Osteoblast (primary cell): Measurements from ENCODE around the gene UFD1. TPM values are rescaled to one million over a fixed set of nuclear protein-coding genes. Genes with fewer than 3 reads are reported as not detected.

Experiments used
- DNase-seq: peaks from one replicate; pipeline ENCODE4 v3.0.0; 2011; ENCODE audit warnings: low spot score, mixed read lengths; ENCODE audit not compliant: insufficient read length; ENCODE audit errors: missing footprints
- H2AFZ ChIP-seq: 2 replicates; pipeline ENCODE4 v1.6.0; 2011; ENCODE audit warnings: mild to moderate bottlenecking, low read length
- H3K27ac ChIP-seq: 2 replicates; pipeline ENCODE4 v1.5.1; 2011; ENCODE audit warnings: mild to moderate bottlenecking, low read depth, low read length, moderate library complexity
- H3K27me3 ChIP-seq: 2 replicates; pipeline ENCODE4 v1.6.0; 2012; ENCODE audit warnings: mild to moderate bottlenecking, control low read depth, inconsistent platforms, low read length, moderate library complexity; ENCODE audit not compliant: insufficient read depth
- H3K36me3 ChIP-seq: 2 replicates; pipeline ENCODE4 v1.5.1; 2011; ENCODE audit warnings: mild to moderate bottlenecking, low read length, control low read depth, moderate library complexity; ENCODE audit not compliant: insufficient read depth
- H3K4me1 ChIP-seq: 2 replicates; pipeline ENCODE4 v1.5.1; 2011; ENCODE audit warnings: mild to moderate bottlenecking, low read length, control low read depth, moderate library complexity; ENCODE audit not compliant: insufficient read depth
- H3K4me2 ChIP-seq: 2 replicates; pipeline ENCODE4 v1.6.0; 2011; ENCODE audit warnings: mild to moderate bottlenecking, low read length; ENCODE audit not compliant: insufficient read depth
- H3K4me3 ChIP-seq: fragments of 200-600 bp; sonication (generic); 3 replicates; pipeline ENCODE4 v1.5.1; 2012; ENCODE audit warnings: mild to moderate bottlenecking, low read length, inconsistent platforms; ENCODE audit not compliant: insufficient read depth
- H3K79me2 ChIP-seq: 2 replicates; pipeline ENCODE4 v1.6.0; 2012; ENCODE audit warnings: mild to moderate bottlenecking, low read length, control low read depth, inconsistent platforms; ENCODE audit not compliant: insufficient read depth
- H3K9me3 ChIP-seq: 2 replicates; pipeline ENCODE4 v1.5.1; 2011; ENCODE audit warnings: low read depth, low read length, control low read depth
- H4K20me1 ChIP-seq: 2 replicates; pipeline ENCODE4 v1.6.0; 2012; ENCODE audit warnings: mild to moderate bottlenecking, low read length, control low read depth; ENCODE audit not compliant: insufficient read depth
- CTCF ChIP-seq: IDR thresholded peaks from 2 replicates; pipeline ENCODE4 v1.5.1; 2011; ENCODE audit warnings: mild to moderate bottlenecking, low read depth, low read length, moderate library complexity; ENCODE audit errors: extremely low read depth
- total RNA-seq: library from RNA; depleted of rRNA; stranded (reverse); fragments of >200 nt; gene quantifications from 2 replicates; pipeline ENCODE4 v1.2.3, GENCODE V29; 2012

The UFD1 gene
- total RNA-seq, 1 donor: 56.8 TPM

- no peak for DNase-seq
- no peaks in the 10 kb centered on the region for H3K27me3 ChIP-seq
- H4K20me1 ChIP-seq: peaks cover 2% of the 10 kb centered on the region
- peaks cover 63% of the 10 kb centered on the region for H3K36me3 ChIP-seq
- H3K79me2 ChIP-seq: peaks cover 11% of the 10 kb centered on the region
- H3K27ac ChIP-seq: no peak overlapping the region
- H2AFZ ChIP-seq: no peak overlapping the region
- TF ChIP-seq CTCF: no peak
- no peaks in the 10 kb centered on the region for H3K9me3 ChIP-seq
- no peak overlapping the region for H3K4me3 ChIP-seq
- H3K4me2 ChIP-seq: no peak overlapping the region
- no peaks in the 10 kb centered on the region for H3K4me1 ChIP-seq
Observed at GRCh38 chr22:19405133-19405532, 73.9 kb downstream of the UFD1 start.

GRCh38 chr22:19404676-19405075 lies 74.3 kb downstream of the UFD1 start:
- no peak overlapping the region for H3K4me2 ChIP-seq
- no peak for TF ChIP-seq CTCF
- no peak overlapping the region for H3K27ac ChIP-seq
- H3K27me3 ChIP-seq: no peaks in the 10 kb centered on the region
- H3K36me3 ChIP-seq: peaks cover 61% of the 10 kb centered on the region
- no peak overlapping the region for H3K4me3 ChIP-seq
- no peaks in the 10 kb centered on the region for H3K9me3 ChIP-seq
- no peaks in the 10 kb centered on the region for H3K4me1 ChIP-seq
- no peak for DNase-seq
- no peak overlapping the region for H2AFZ ChIP-seq
- peaks cover 2% of the 10 kb centered on the region for H4K20me1 ChIP-seq
- peaks cover 7% of the 10 kb centered on the region for H3K79me2 ChIP-seq

GRCh38 chr22:19402642-19403191 lies 76.3 kb downstream of the UFD1 start:
- TF ChIP-seq CTCF: no peak
- Histone ChIP-seq H3K4me2 (no peak overlapping the region), H3K4me3 (no peak overlapping the region)

GRCh38 chr22:19401483-19401882 lies 77.5 kb downstream of the UFD1 start:
- Histone ChIP-seq H3K27me3 (no peaks in the 10 kb centered on the region), H3K4me1 (no peaks in the 10 kb centered on the region), H3K27ac (no peak overlapping the region), H3K4me3 (no peak overlapping the region), H3K9me3 (no peaks in the 10 kb centered on the region), H3K79me2 (no peaks in the 10 kb centered on the region), H3K4me2 (no peak overlapping the region), H3K36me3 (peaks cover 54% of the 10 kb centered on the region), H4K20me1 (peaks cover 2% of the 10 kb centered on the region), H2AFZ (no peak overlapping the region)
- DNase-seq: no peak
- TF ChIP-seq CTCF: no peak

More at GRCh38 chr22:19402642-19403191, 76.3 kb downstream of the UFD1 start:
- peaks cover 2% of the 10 kb centered on the region for H4K20me1 ChIP-seq
- no peaks in the 10 kb centered on the region for H3K9me3 ChIP-seq
- no peak overlapping the region for H2AFZ ChIP-seq
- no peaks in the 10 kb centered on the region for H3K27me3 ChIP-seq
- H3K27ac ChIP-seq: no peak overlapping the region
- H3K36me3 ChIP-seq: peaks cover 54% of the 10 kb centered on the region
- no peaks in the 10 kb centered on the region for H3K79me2 ChIP-seq
- DNase-seq: no peak
- H3K4me1 ChIP-seq: no peaks in the 10 kb centered on the region
